GM23338 (cell line): ENCODE measurements around the gene ANKRD13B. TPM values are rescaled to one million over a fixed set of nuclear protein-coding genes. Genes with fewer than 3 reads are reported as not detected.
A peak's percentile ranks its signal among the peaks of the same experiment; 100 is the strongest.

ENCODE experiments used
- ATAC-seq: fragments of 200-7000 bp; cut with Tn5 transposase; 3 replicates; pipeline ENCODE4 v1.9.1; 2020
- DNase-seq: peaks from one replicate; pipeline ENCODE4 v3.0.0-alpha.2; 2015; ENCODE audit warnings: low spot score
- H2AFZ ChIP-seq: fragments of 200-600 bp; sonication (generic); 2 replicates; pipeline ENCODE4 v1.8.0; 2016; ENCODE audit warnings: antibody characterized with exemption, mild to moderate bottlenecking, moderate library complexity
- H3F3A ChIP-seq: fragments of 200-600 bp; sonication (generic); replicated peaks from 2 replicates; pipeline ENCODE4 v1.8.0; 2017; ENCODE audit warnings: antibody characterized with exemption, mixed run types, low read depth
- H3K27ac ChIP-seq: fragments of 200-600 bp; sonication (generic); 2 replicates; pipeline ENCODE4 v1.6.1; 2016; ENCODE audit warnings: low read depth
- H3K27me3 ChIP-seq: fragments of 200-600 bp; sonication (generic); 2 replicates; pipeline ENCODE4 v1.8.0; 2016; ENCODE audit warnings: mild to moderate bottlenecking, mixed run types, moderate library complexity; ENCODE audit not compliant: insufficient read depth
- H3K36me3 ChIP-seq: fragments of 200-600 bp; sonication (generic); 2 replicates; pipeline ENCODE4 v1.8.0; 2016; ENCODE audit warnings: mild to moderate bottlenecking; ENCODE audit not compliant: insufficient read depth
- H3K4me1 ChIP-seq: fragments of 200-600 bp; sonication (generic); 2 replicates; pipeline ENCODE4 v1.8.0; 2016; ENCODE audit warnings: mild to moderate bottlenecking, moderate library complexity; ENCODE audit not compliant: insufficient read depth
- H3K4me2 ChIP-seq: fragments of 200-600 bp; sonication (generic); 2 replicates; pipeline ENCODE4 v1.7.1; 2017; ENCODE audit warnings: mixed run types
- H3K4me3 ChIP-seq: fragments of 200-600 bp; sonication (generic); 2 replicates; pipeline ENCODE4 v1.6.1; 2016; ENCODE audit warnings: mixed run types
- H3K79me2 ChIP-seq: fragments of 200-600 bp; sonication (generic); replicated peaks from 2 replicates; pipeline ENCODE4 v1.8.0; 2017; ENCODE audit warnings: mild to moderate bottlenecking; ENCODE audit not compliant: insufficient read depth
- H3K9me2 ChIP-seq: fragments of 200-600 bp; sonication (generic); 2 replicates; pipeline ENCODE4 v1.8.0; 2017; ENCODE audit not compliant: insufficient read depth
- H4K20me1 ChIP-seq: fragments of 200-600 bp; sonication (generic); replicated peaks from 2 replicates; pipeline ENCODE4 v1.8.0; 2017; ENCODE audit warnings: mild to moderate bottlenecking; ENCODE audit not compliant: insufficient read depth
- H3K27ac Mint-ChIP-seq: 2 replicates; pipeline ENCODE4 v1.8.0; 2020; ENCODE audit warnings: inconsistent platforms, mild to moderate bottlenecking, moderate library complexity, mixed read lengths
- H3K27me3 Mint-ChIP-seq: 3 replicates; pipeline ENCODE4 v1.8.0; 2022; ENCODE audit warnings: low read depth, mild to moderate bottlenecking, moderate library complexity, mixed read lengths, inconsistent platforms; ENCODE audit not compliant: insufficient read depth, poor library complexity
- H3K36me3 Mint-ChIP-seq: 3 replicates; pipeline ENCODE4 v1.8.0; 2021; ENCODE audit warnings: low read depth, mild to moderate bottlenecking, inconsistent platforms, moderate library complexity, mixed read lengths
- H3K4me1 Mint-ChIP-seq: 3 replicates; pipeline ENCODE4 v1.8.0; 2020; ENCODE audit warnings: mild to moderate bottlenecking, inconsistent platforms, mixed read lengths
- H3K4me3 Mint-ChIP-seq: 3 replicates; pipeline ENCODE4 v1.8.0; 2021; ENCODE audit warnings: moderate library complexity, mild to moderate bottlenecking, inconsistent platforms, mixed read lengths
- H3K9me3 Mint-ChIP-seq: 3 replicates; pipeline ENCODE4 v1.8.0; 2020; ENCODE audit warnings: moderate library complexity, mild to moderate bottlenecking, inconsistent platforms, mixed read lengths
- CREB1 ChIP-seq: fragments of 250-450 bp; sonication (Bioruptor Pico); IDR thresholded peaks from 2 replicates; pipeline ENCODE4 v1.5.0; 2020; ENCODE audit warnings: low read depth, mild to moderate bottlenecking, moderate library complexity
- EZH2 ChIP-seq: fragments of 200-600 bp; sonication (generic); IDR thresholded peaks from one replicate; pipeline ENCODE4 v1.8.0; 2017; ENCODE audit warnings: antibody characterized with exemption, mild to moderate bottlenecking, low read depth; ENCODE audit not compliant: unreplicated experiment
- EZH2phosphoT487 ChIP-seq: fragments of 200-600 bp; sonication (generic); IDR thresholded peaks from one replicate; pipeline ENCODE4 v1.8.1; 2018; ENCODE audit warnings: antibody characterized with exemption; ENCODE audit not compliant: unreplicated experiment
- JUNB ChIP-seq: IDR thresholded peaks from one replicate; pipeline ENCODE4 v1.6.1; 2016; ENCODE audit warnings: antibody characterized with exemption; ENCODE audit not compliant: unreplicated experiment
- NANOG ChIP-seq: IDR thresholded peaks from 2 replicates; pipeline ENCODE4 v1.6.1; 2016; ENCODE audit warnings: antibody characterized with exemption, borderline replicate concordance
- POLR2AphosphoS5 ChIP-seq: IDR thresholded peaks from 2 replicates; pipeline ENCODE4 v1.6.1; 2016; ENCODE audit warnings: antibody characterized with exemption, low read depth
- STAT1 ChIP-seq: IDR thresholded peaks from one replicate; pipeline ENCODE4 v1.6.1; 2016; ENCODE audit warnings: antibody characterized with exemption; ENCODE audit not compliant: unreplicated experiment
- ZNF114 ChIP-seq: fragments of 250-450 bp; sonication (Bioruptor Pico); IDR thresholded peaks from 2 replicates; pipeline ENCODE4 v1.5.0; 2020; ENCODE audit warnings: mild to moderate bottlenecking, moderate library complexity
- ZNF331 ChIP-seq: fragments of 250-450 bp; sonication (Bioruptor Pico); IDR thresholded peaks from 2 replicates; pipeline ENCODE4 v1.5.0; 2020; ENCODE audit warnings: low read depth, mild to moderate bottlenecking, moderate library complexity
- polyA plus RNA-seq: library from polyadenylated mRNA; unstranded; fragments of >200 nt; fragmentation: Nextera tagmentation; extraction: Ambion mirVana; gene quantifications from 2 replicates; pipeline ENCODE4 v1.2.1, GENCODE V29; 2016
- total RNA-seq: library from RNA; depleted of rRNA; stranded (reverse); fragments of >200 nt; shearing (Covaris generic); gene quantifications from 2 replicates; pipeline ENCODE4 v1.2.3, GENCODE V29; 2014
- TF ChIP-seq, protein P1 (sequence below): IDR thresholded peaks from one replicate; pipeline ENCODE4 v1.6.1; 2018; ENCODE audit warnings: antibody characterized with exemption; ENCODE audit not compliant: unreplicated experiment
- TF ChIP-seq, protein P2 (sequence below), 2 experiments: fragments of 200-600 bp in 1 of 2; sonication (generic) in 1 of 2; conservative IDR thresholded peaks; 2 replicates each; pipeline versions ENCODE4 v1.5.1 to v1.6.1; 2016 to 2017; ENCODE audit warnings: antibody characterized with exemption in 2 of 2, low read depth in 2 of 2, mild to moderate bottlenecking in 2 of 2, moderate library complexity in 1 of 2
- TF ChIP-seq, protein P3 (sequence below): fragments of 250-450 bp; sonication (Bioruptor Pico); IDR thresholded peaks from 2 replicates; pipeline ENCODE4 v1.5.0; 2020; ENCODE audit warnings: mild to moderate bottlenecking, moderate library complexity
- TF ChIP-seq, protein P4 (sequence below): IDR thresholded peaks from 2 replicates; pipeline ENCODE4 v1.6.1; 2016; ENCODE audit warnings: antibody characterized with exemption

ANKRD13B gene
- total and polyA plus RNA-seq, 2 experiments from 2014 or later: 8.2 to 57.4 TPM

DNA sequence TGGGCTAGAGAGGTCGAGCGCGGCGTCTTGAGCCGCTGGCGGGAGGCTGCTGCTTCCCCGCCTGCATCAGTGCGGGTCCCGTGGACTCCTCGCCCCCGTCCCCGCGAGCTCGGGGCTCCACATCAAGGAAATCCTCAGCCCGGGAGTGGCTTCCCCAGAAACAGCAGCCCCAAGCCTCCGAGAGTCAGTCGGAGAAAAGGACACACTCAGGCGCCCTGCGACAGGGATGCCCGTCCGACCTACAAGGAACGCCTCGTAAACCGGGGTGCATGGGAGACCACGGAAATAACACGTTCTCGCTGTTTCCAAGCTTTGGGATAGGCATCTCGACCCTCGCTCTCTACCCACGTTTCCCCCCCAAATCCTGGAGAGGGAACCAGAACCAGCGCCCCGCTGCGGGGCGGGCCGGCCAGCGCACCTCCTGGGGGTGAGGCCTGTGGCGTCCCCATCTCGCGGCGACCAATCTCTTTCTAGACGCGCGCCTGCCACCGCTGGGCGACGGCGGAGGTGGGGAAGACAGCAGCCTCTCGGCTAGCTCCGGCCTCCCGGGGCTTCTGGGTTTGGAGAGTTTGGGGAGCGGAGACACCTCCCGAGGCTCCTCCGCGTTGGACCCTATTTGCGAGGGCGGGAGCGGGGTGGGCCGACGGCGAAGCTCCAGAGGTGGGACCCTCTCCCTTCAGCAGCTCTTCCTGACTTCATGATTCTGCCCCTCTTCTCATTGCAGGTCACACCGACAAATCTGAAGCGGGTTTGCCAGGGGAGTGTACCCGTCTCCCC lies 25.2 kb upstream of the ANKRD13B start:
- Mint-ChIP-seq H3K36me3 (peaks cover 6% of the 10 kb centered on the region; the same call in 1 of the 3 replicates), H3K27me3 (peaks cover 50% of the 10 kb centered on the region), H3K4me1 (peaks cover 10% of the 10 kb centered on the region), H3K27ac (peak overlapping the region; percentile 40; the same call in 1 of the 2 replicates), H3K9me3 (no peaks in the 10 kb centered on the region), H3K4me3 (peak overlapping the region; percentile 93)
- ATAC-seq: peak; percentile 21
- H3K4me2 ChIP-seq: peak overlapping the region; percentile 96
- H3K4me1 ChIP-seq: peaks cover 11% of the 10 kb centered on the region
- peak overlapping the region; percentile 87 for H3K4me3 ChIP-seq
- H3F3A ChIP-seq: peaks cover 23% of the 10 kb centered on the region
- H3K79me2 ChIP-seq: no peaks in the 10 kb centered on the region
- H4K20me1 ChIP-seq: peaks cover 8% of the 10 kb centered on the region
- no peaks in the 10 kb centered on the region for H3K36me3 ChIP-seq
- TF ChIP-seq, protein P1, sequence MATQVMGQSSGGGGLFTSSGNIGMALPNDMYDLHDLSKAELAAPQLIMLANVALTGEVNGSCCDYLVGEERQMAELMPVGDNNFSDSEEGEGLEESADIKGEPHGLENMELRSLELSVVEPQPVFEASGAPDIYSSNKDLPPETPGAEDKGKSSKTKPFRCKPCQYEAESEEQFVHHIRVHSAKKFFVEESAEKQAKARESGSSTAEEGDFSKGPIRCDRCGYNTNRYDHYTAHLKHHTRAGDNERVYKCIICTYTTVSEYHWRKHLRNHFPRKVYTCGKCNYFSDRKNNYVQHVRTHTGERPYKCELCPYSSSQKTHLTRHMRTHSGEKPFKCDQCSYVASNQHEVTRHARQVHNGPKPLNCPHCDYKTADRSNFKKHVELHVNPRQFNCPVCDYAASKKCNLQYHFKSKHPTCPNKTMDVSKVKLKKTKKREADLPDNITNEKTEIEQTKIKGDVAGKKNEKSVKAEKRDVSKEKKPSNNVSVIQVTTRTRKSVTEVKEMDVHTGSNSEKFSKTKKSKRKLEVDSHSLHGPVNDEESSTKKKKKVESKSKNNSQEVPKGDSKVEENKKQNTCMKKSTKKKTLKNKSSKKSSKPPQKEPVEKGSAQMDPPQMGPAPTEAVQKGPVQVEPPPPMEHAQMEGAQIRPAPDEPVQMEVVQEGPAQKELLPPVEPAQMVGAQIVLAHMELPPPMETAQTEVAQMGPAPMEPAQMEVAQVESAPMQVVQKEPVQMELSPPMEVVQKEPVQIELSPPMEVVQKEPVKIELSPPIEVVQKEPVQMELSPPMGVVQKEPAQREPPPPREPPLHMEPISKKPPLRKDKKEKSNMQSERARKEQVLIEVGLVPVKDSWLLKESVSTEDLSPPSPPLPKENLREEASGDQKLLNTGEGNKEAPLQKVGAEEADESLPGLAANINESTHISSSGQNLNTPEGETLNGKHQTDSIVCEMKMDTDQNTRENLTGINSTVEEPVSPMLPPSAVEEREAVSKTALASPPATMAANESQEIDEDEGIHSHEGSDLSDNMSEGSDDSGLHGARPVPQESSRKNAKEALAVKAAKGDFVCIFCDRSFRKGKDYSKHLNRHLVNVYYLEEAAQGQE: no peak
- no peak for TF ChIP-seq ZNF331 (CRISPR knock-in tag)
- no peak for TF ChIP-seq NANOG
- TF ChIP-seq, protein P2, sequence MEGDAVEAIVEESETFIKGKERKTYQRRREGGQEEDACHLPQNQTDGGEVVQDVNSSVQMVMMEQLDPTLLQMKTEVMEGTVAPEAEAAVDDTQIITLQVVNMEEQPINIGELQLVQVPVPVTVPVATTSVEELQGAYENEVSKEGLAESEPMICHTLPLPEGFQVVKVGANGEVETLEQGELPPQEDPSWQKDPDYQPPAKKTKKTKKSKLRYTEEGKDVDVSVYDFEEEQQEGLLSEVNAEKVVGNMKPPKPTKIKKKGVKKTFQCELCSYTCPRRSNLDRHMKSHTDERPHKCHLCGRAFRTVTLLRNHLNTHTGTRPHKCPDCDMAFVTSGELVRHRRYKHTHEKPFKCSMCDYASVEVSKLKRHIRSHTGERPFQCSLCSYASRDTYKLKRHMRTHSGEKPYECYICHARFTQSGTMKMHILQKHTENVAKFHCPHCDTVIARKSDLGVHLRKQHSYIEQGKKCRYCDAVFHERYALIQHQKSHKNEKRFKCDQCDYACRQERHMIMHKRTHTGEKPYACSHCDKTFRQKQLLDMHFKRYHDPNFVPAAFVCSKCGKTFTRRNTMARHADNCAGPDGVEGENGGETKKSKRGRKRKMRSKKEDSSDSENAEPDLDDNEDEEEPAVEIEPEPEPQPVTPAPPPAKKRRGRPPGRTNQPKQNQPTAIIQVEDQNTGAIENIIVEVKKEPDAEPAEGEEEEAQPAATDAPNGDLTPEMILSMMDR (conservative IDR thresholded peaks at IDR 0.05; ENCODE audit: low read depth in 2 of 2): peak in 1 of 2 experiments; percentile 32; a peak in 3 of 4 replicates
- TF ChIP-seq ZNF114 (CRISPR knock-in tag): no peak
- TF ChIP-seq JUNB: no peak
- TF ChIP-seq, protein P3, sequence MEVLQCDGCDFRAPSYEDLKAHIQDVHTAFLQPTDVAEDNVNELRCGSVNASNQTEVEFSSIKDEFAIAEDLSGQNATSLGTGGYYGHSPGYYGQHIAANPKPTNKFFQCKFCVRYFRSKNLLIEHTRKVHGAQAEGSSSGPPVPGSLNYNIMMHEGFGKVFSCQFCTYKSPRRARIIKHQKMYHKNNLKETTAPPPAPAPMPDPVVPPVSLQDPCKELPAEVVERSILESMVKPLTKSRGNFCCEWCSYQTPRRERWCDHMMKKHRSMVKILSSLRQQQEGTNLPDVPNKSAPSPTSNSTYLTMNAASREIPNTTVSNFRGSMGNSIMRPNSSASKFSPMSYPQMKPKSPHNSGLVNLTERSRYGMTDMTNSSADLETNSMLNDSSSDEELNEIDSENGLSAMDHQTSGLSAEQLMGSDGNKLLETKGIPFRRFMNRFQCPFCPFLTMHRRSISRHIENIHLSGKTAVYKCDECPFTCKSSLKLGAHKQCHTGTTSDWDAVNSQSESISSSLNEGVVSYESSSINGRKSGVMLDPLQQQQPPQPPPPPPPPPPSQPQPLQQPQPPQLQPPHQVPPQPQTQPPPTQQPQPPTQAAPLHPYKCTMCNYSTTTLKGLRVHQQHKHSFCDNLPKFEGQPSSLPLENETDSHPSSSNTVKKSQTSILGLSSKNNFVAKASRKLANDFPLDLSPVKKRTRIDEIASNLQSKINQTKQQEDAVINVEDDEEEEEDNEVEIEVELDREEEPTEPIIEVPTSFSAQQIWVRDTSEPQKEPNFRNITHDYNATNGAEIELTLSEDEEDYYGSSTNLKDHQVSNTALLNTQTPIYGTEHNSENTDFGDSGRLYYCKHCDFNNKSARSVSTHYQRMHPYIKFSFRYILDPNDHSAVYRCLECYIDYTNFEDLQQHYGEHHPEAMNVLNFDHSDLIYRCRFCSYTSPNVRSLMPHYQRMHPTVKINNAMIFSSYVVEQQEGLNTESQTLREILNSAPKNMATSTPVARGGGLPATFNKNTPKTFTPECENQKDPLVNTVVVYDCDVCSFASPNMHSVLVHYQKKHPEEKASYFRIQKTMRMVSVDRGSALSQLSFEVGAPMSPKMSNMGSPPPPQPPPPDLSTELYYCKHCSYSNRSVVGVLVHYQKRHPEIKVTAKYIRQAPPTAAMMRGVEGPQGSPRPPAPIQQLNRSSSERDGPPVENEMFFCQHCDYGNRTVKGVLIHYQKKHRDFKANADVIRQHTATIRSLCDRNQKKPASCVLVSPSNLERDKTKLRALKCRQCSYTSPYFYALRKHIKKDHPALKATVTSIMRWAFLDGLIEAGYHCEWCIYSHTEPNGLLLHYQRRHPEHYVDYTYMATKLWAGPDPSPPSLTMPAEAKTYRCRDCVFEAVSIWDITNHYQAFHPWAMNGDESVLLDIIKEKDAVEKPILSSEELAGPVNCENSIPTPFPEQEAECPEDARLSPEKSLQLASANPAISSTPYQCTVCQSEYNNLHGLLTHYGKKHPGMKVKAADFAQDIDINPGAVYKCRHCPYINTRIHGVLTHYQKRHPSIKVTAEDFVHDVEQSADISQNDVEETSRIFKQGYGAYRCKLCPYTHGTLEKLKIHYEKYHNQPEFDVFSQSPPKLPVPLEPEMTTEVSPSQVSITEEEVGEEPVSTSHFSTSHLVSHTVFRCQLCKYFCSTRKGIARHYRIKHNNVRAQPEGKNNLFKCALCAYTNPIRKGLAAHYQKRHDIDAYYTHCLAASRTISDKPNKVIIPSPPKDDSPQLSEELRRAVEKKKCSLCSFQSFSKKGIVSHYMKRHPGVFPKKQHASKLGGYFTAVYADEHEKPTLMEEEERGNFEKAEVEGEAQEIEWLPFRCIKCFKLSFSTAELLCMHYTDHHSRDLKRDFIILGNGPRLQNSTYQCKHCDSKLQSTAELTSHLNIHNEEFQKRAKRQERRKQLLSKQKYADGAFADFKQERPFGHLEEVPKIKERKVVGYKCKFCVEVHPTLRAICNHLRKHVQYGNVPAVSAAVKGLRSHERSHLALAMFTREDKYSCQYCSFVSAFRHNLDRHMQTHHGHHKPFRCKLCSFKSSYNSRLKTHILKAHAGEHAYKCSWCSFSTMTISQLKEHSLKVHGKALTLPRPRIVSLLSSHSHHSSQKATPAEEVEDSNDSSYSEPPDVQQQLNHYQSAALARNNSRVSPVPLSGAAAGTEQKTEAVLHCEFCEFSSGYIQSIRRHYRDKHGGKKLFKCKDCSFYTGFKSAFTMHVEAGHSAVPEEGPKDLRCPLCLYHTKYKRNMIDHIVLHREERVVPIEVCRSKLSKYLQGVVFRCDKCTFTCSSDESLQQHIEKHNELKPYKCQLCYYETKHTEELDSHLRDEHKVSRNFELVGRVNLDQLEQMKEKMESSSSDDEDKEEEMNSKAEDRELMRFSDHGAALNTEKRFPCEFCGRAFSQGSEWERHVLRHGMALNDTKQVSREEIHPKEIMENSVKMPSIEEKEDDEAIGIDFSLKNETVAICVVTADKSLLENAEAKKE (CRISPR knock-in tag): no peak
- TF ChIP-seq EZH2phosphoT487: no peak
- TF ChIP-seq, protein P4, sequence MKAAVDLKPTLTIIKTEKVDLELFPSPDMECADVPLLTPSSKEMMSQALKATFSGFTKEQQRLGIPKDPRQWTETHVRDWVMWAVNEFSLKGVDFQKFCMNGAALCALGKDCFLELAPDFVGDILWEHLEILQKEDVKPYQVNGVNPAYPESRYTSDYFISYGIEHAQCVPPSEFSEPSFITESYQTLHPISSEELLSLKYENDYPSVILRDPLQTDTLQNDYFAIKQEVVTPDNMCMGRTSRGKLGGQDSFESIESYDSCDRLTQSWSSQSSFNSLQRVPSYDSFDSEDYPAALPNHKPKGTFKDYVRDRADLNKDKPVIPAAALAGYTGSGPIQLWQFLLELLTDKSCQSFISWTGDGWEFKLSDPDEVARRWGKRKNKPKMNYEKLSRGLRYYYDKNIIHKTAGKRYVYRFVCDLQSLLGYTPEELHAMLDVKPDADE: no peak
- peak; percentile 63 for TF ChIP-seq EZH2
- TF ChIP-seq POLR2AphosphoS5: no peak
- TF ChIP-seq CREB1 (CRISPR knock-in tag): no peak
- TF ChIP-seq STAT1: no peak
- no peaks in the 10 kb centered on the region for H3K9me2 ChIP-seq
- peaks cover 58% of the 10 kb centered on the region for H3K27me3 ChIP-seq
- H2AFZ ChIP-seq: peak overlapping the region; percentile 97
- H3K27ac ChIP-seq: no peak overlapping the region
- peak; percentile 87 for DNase-seq
